ENCODE data around the gene SLC14A1.

Gene SLC14A1

GRCh38 chr18:45760462-45761036 lies 36.6 kb downstream of the SLC14A1 start:
- DNase-seq: no peak

- peak in 1 of 2 donors; percentile 56 for DNase-seq
Observed at GRCh38 chr18:45761512-45762114, 37.6 kb downstream of the SLC14A1 start.

GRCh38 chr18:45764000-45764686 lies 40.2 kb downstream of the SLC14A1 start:
- no peak for DNase-seq

GRCh38 chr18:45765796-45766195 lies 41.8 kb downstream of the SLC14A1 start:
- no peak for DNase-seq

- DNase-seq: peak in 1 of 2 donors; percentile 70
Observed at GRCh38 chr18:45771587-45772480, 47.9 kb downstream of the SLC14A1 start.

- DNase-seq: no peak
Observed at GRCh38 chr18:45774065-45774521, 50.1 kb downstream of the SLC14A1 start.

- peak; percentile 89 to 92 for DNase-seq
Observed at GRCh38 chr18:45775241-45775676, 51.3 kb downstream of the SLC14A1 start.

- no peak for DNase-seq
Observed at GRCh38 chr18:45775743-45776142, 51.8 kb downstream of the SLC14A1 start.

- no peak for DNase-seq
Observed at GRCh38 chr18:45777393-45777792, 53.4 kb downstream of the SLC14A1 start.

- no peak for DNase-seq
Observed at GRCh38 chr18:45780568-45780967, 56.6 kb downstream of the SLC14A1 start.

- DNase-seq: no peak
Observed at GRCh38 chr18:45782662-45783061, 58.7 kb downstream of the SLC14A1 start.

GRCh38 chr18:45783097-45784075 lies 59.4 kb downstream of the SLC14A1 start:
- no peak for DNase-seq

- DNase-seq: no peak
Observed at GRCh38 chr18:45785134-45785533, 61.2 kb downstream of the SLC14A1 start.

GRCh38 chr18:45786941-45787340 lies 63.0 kb downstream of the SLC14A1 start:
- peak; percentile 39 to 65 for DNase-seq

GRCh38 chr18:45787346-45787745 lies 63.4 kb downstream of the SLC14A1 start:
- DNase-seq: no peak

- peak; percentile 75 to 95 for DNase-seq
Observed at GRCh38 chr18:45788861-45789260, 64.9 kb downstream of the SLC14A1 start.

- DNase-seq: peak; percentile 65 to 96
Observed at GRCh38 chr18:45792506-45793263, 68.7 kb downstream of the SLC14A1 start.

GRCh38 chr18:45793264-45793965 lies 69.4 kb downstream of the SLC14A1 start:
- peak; percentile 86 to 98 for DNase-seq

- DNase-seq: no peak
Observed at GRCh38 chr18:45801416-45802004, 77.5 kb downstream of the SLC14A1 start.

Data from inflammatory macrophage treated with lipopolysaccharide for 1 hour (primary cell).